Measurements from ENCODE around the gene CNDP1.
A peak's percentile ranks its signal among the peaks of the same experiment; 100 is the strongest.

The CNDP1 gene

GRCh38 chr18:74529378-74529777 is 4.9 kb upstream of the CNDP1 start:
- no peak overlapping the region for H3K4me2 ChIP-seq (ENCODE audit: insufficient read depth, low read length, poor library complexity, severe bottlenecking)
- peaks cover 0 to 28% (median 0%) of the 10 kb centered on the region in 3 experiments for H3K27me3 ChIP-seq (ENCODE audit: control insufficient read depth in 3 of 3, insufficient read depth in 3 of 3, low read depth in 1 of 3, low read length in 3 of 3)
- no peak overlapping the region for H3K4ac ChIP-seq (ENCODE audit: low read length)
- no peak overlapping the region for H3K23ac ChIP-seq (ENCODE audit: low read depth, low read length, poor library complexity)
- no peak overlapping the region for H2BK12ac ChIP-seq (ENCODE audit: low read length)
- no peak overlapping the region for H4K91ac ChIP-seq (ENCODE audit: low read depth, low read length, poor library complexity)
- no peak overlapping the region for H3K27ac ChIP-seq (replicated peaks; ENCODE audit: low read length)
- H3K4me1 ChIP-seq (ENCODE audit: control insufficient read depth in 2 of 2, insufficient read depth in 1 of 2, low read depth in 1 of 2, low read length in 2 of 2): peaks cover 0 to 4% of the 10 kb centered on the region in 2 donors
- H2AFZ ChIP-seq (ENCODE audit: low read length): no peak overlapping the region
- no peak for DNase-seq (ENCODE audit: low spot score)
- H2BK5ac ChIP-seq (ENCODE audit: low read length): no peak overlapping the region
- H3K4me3 ChIP-seq (ENCODE audit: low read length in 2 of 2): no peak overlapping the region
- H2BK15ac ChIP-seq (ENCODE audit: low read length): no peak overlapping the region
- no peak overlapping the region for H4K8ac ChIP-seq (ENCODE audit: low read depth, low read length)
- no peak overlapping the region for H2AK5ac ChIP-seq (ENCODE audit: low read depth, low read length)
- no peaks in the 10 kb centered on the region for H3K36me3 ChIP-seq (replicated peaks in 1 of 2; ENCODE audit: control insufficient read depth in 2 of 2, insufficient read depth in 2 of 2, low read length in 2 of 2)
- H2BK120ac ChIP-seq (ENCODE audit: low read depth, low read length): no peak overlapping the region
- WGBS, 2 donors (ENCODE audit: extremely low coverage in 2 of 2, insufficient read length in 2 of 2, insufficient replicate concordance in 1 of 2): no CpG with 5 or more reads among the region's 6 CpGs
- H3K9me3 ChIP-seq (replicated peaks in 1 of 2; ENCODE audit: control insufficient read depth in 2 of 2, insufficient read depth in 1 of 2, low read depth in 1 of 2, low read length in 2 of 2): peaks cover 0 to 3% of the 10 kb centered on the region in 2 donors
- no peak overlapping the region for H3K14ac ChIP-seq (ENCODE audit: low read length)
- no peak overlapping the region for H3K18ac ChIP-seq (ENCODE audit: low read length)
- H3K9ac ChIP-seq (ENCODE audit: low read depth, low read length, poor library complexity): no peak overlapping the region
- H3K79me1 ChIP-seq (ENCODE audit: low read depth, low read length): no peaks in the 10 kb centered on the region

GRCh38 chr18:74529811-74530583 is 4.3 kb upstream of the CNDP1 start:
- no peak overlapping the region for H4K8ac ChIP-seq (ENCODE audit: low read depth, low read length)
- no peak overlapping the region for H4K91ac ChIP-seq (ENCODE audit: low read depth, low read length, poor library complexity)
- no peaks in the 10 kb centered on the region for H3K36me3 ChIP-seq (replicated peaks in 1 of 2; ENCODE audit: control insufficient read depth in 2 of 2, insufficient read depth in 2 of 2, low read length in 2 of 2)
- H3K4me2 ChIP-seq (ENCODE audit: insufficient read depth, low read length, poor library complexity, severe bottlenecking): no peak overlapping the region
- no peak overlapping the region for H3K18ac ChIP-seq (ENCODE audit: low read length)
- no peak overlapping the region for H2AFZ ChIP-seq (ENCODE audit: low read length)
- peak overlapping the region; percentile 45 for H3K23ac ChIP-seq (ENCODE audit: low read depth, low read length, poor library complexity)
- H3K4me1 ChIP-seq (ENCODE audit: control insufficient read depth in 2 of 2, insufficient read depth in 1 of 2, low read depth in 1 of 2, low read length in 2 of 2): peaks cover 0 to 4% of the 10 kb centered on the region in 2 donors
- no peak for DNase-seq (ENCODE audit: low spot score)
- no peak overlapping the region for H3K4ac ChIP-seq (ENCODE audit: low read length)
- H3K9me3 ChIP-seq (replicated peaks in 1 of 2; ENCODE audit: control insufficient read depth in 2 of 2, insufficient read depth in 1 of 2, low read depth in 1 of 2, low read length in 2 of 2): peaks cover 0 to 3% of the 10 kb centered on the region in 2 donors
- H3K9ac ChIP-seq (ENCODE audit: low read depth, low read length, poor library complexity): no peak overlapping the region
- H3K27ac ChIP-seq (replicated peaks; ENCODE audit: low read length): no peak overlapping the region
- H2BK120ac ChIP-seq (ENCODE audit: low read depth, low read length): no peak overlapping the region
- no peak overlapping the region for H2AK5ac ChIP-seq (ENCODE audit: low read depth, low read length)
- H2BK5ac ChIP-seq (ENCODE audit: low read length): no peak overlapping the region
- H3K79me1 ChIP-seq (ENCODE audit: low read depth, low read length): no peaks in the 10 kb centered on the region
- no peak overlapping the region for H3K14ac ChIP-seq (ENCODE audit: low read length)
- H2BK15ac ChIP-seq (ENCODE audit: low read length): no peak overlapping the region
- WGBS, 2 donors (ENCODE audit: extremely low coverage in 2 of 2, insufficient read length in 2 of 2, insufficient replicate concordance in 1 of 2): no CpG with 5 or more reads among the region's 25 CpGs
- no peak overlapping the region for H2BK12ac ChIP-seq (ENCODE audit: low read length)
- no peak overlapping the region for H3K4me3 ChIP-seq (ENCODE audit: low read length in 2 of 2)
- H3K27me3 ChIP-seq (ENCODE audit: control insufficient read depth in 3 of 3, insufficient read depth in 3 of 3, low read depth in 1 of 3, low read length in 3 of 3): peaks cover 0 to 28% (median 0%) of the 10 kb centered on the region in 3 experiments

GRCh38 chr18:74530584-74530862 is 3.8 kb upstream of the CNDP1 start:
- DNase-seq (ENCODE audit: low spot score): no peak
- H4K8ac ChIP-seq (ENCODE audit: low read depth, low read length): no peak overlapping the region

GRCh38 chr18:74531043-74531442 is 3.3 kb upstream of the CNDP1 start:
- H4K91ac ChIP-seq (ENCODE audit: low read depth, low read length, poor library complexity): no peak overlapping the region
- no peaks in the 10 kb centered on the region for H3K36me3 ChIP-seq (replicated peaks in 1 of 2; ENCODE audit: control insufficient read depth in 2 of 2, insufficient read depth in 2 of 2, low read length in 2 of 2)
- H3K4me1 ChIP-seq (ENCODE audit: control insufficient read depth in 2 of 2, insufficient read depth in 1 of 2, low read depth in 1 of 2, low read length in 2 of 2): peaks cover 0 to 4% of the 10 kb centered on the region in 2 donors
- no peak overlapping the region for H3K4ac ChIP-seq (ENCODE audit: low read length)
- no peak overlapping the region for H3K4me3 ChIP-seq (ENCODE audit: low read length in 2 of 2)
- no peak overlapping the region for H3K23ac ChIP-seq (ENCODE audit: low read depth, low read length, poor library complexity)
- H2AK5ac ChIP-seq (ENCODE audit: low read depth, low read length): no peak overlapping the region
- no peak overlapping the region for H2BK5ac ChIP-seq (ENCODE audit: low read length)
- no peak overlapping the region for H3K27ac ChIP-seq (replicated peaks; ENCODE audit: low read length)
- no CpG with 5 or more reads among the region's 7 CpGs for WGBS, 2 donors (ENCODE audit: extremely low coverage in 2 of 2, insufficient read length in 2 of 2, insufficient replicate concordance in 1 of 2)
- H3K9ac ChIP-seq (ENCODE audit: low read depth, low read length, poor library complexity): no peak overlapping the region
- H3K14ac ChIP-seq (ENCODE audit: low read length): no peak overlapping the region
- H3K4me2 ChIP-seq (ENCODE audit: insufficient read depth, low read length, poor library complexity, severe bottlenecking): no peak overlapping the region
- H2BK120ac ChIP-seq (ENCODE audit: low read depth, low read length): no peak overlapping the region
- no peak overlapping the region for H3K18ac ChIP-seq (ENCODE audit: low read length)
- no peak overlapping the region for H4K8ac ChIP-seq (ENCODE audit: low read depth, low read length)
- H2AFZ ChIP-seq (ENCODE audit: low read length): no peak overlapping the region
- no peak for DNase-seq (ENCODE audit: low spot score)
- H3K79me1 ChIP-seq (ENCODE audit: low read depth, low read length): no peaks in the 10 kb centered on the region
- H2BK15ac ChIP-seq (ENCODE audit: low read length): no peak overlapping the region
- H2BK12ac ChIP-seq (ENCODE audit: low read length): no peak overlapping the region
- H3K27me3 ChIP-seq (ENCODE audit: control insufficient read depth in 3 of 3, insufficient read depth in 3 of 3, low read depth in 1 of 3, low read length in 3 of 3): peaks cover 0 to 28% (median 0%) of the 10 kb centered on the region in 3 experiments
- peaks cover 0 to 2% of the 10 kb centered on the region in 2 donors for H3K9me3 ChIP-seq (replicated peaks in 1 of 2; ENCODE audit: control insufficient read depth in 2 of 2, insufficient read depth in 1 of 2, low read depth in 1 of 2, low read length in 2 of 2)

More at GRCh38 chr18:74530584-74530862, 3.8 kb upstream of the CNDP1 start:
- no peak overlapping the region for H3K18ac ChIP-seq (ENCODE audit: low read length)
- H3K4me2 ChIP-seq (ENCODE audit: insufficient read depth, low read length, poor library complexity, severe bottlenecking): no peak overlapping the region
- H3K9me3 ChIP-seq (replicated peaks in 1 of 2; ENCODE audit: control insufficient read depth in 2 of 2, insufficient read depth in 1 of 2, low read depth in 1 of 2, low read length in 2 of 2): peaks cover 0 to 3% of the 10 kb centered on the region in 2 donors
- H4K91ac ChIP-seq (ENCODE audit: low read depth, low read length, poor library complexity): no peak overlapping the region
- H3K36me3 ChIP-seq (replicated peaks in 1 of 2; ENCODE audit: control insufficient read depth in 2 of 2, insufficient read depth in 2 of 2, low read length in 2 of 2): no peaks in the 10 kb centered on the region
- H3K4ac ChIP-seq (ENCODE audit: low read length): no peak overlapping the region
- no peak overlapping the region for H2BK12ac ChIP-seq (ENCODE audit: low read length)
- H3K4me1 ChIP-seq (ENCODE audit: control insufficient read depth in 2 of 2, insufficient read depth in 1 of 2, low read depth in 1 of 2, low read length in 2 of 2): peaks cover 0 to 4% of the 10 kb centered on the region in 2 donors
- peak overlapping the region; percentile 45 for H3K23ac ChIP-seq (ENCODE audit: low read depth, low read length, poor library complexity)
- H3K4me3 ChIP-seq (ENCODE audit: low read length in 2 of 2): no peak overlapping the region
- H3K79me1 ChIP-seq (ENCODE audit: low read depth, low read length): no peaks in the 10 kb centered on the region
- no peak overlapping the region for H2BK15ac ChIP-seq (ENCODE audit: low read length)
- no peak overlapping the region for H3K14ac ChIP-seq (ENCODE audit: low read length)
- H2BK120ac ChIP-seq (ENCODE audit: low read depth, low read length): no peak overlapping the region
- no peak overlapping the region for H2BK5ac ChIP-seq (ENCODE audit: low read length)
- H3K27ac ChIP-seq (replicated peaks; ENCODE audit: low read length): no peak overlapping the region
- WGBS, 2 donors (ENCODE audit: extremely low coverage in 2 of 2, insufficient read length in 2 of 2, insufficient replicate concordance in 1 of 2): no CpG with 5 or more reads among the region's 6 CpGs
- no peak overlapping the region for H2AK5ac ChIP-seq (ENCODE audit: low read depth, low read length)
- no peak overlapping the region for H2AFZ ChIP-seq (ENCODE audit: low read length)
- H3K9ac ChIP-seq (ENCODE audit: low read depth, low read length, poor library complexity): no peak overlapping the region
- peaks cover 0 to 28% (median 0%) of the 10 kb centered on the region in 3 experiments for H3K27me3 ChIP-seq (ENCODE audit: control insufficient read depth in 3 of 3, insufficient read depth in 3 of 3, low read depth in 1 of 3, low read length in 3 of 3)

All from neuronal stem cell (in vitro differentiated cells).